ENCODE data around the gene MEX3A.

Gene MEX3A

GRCh38 chr1:156077430-156077760, 4.9 kb downstream of the MEX3A start:
- H3K4me1 ChIP-seq (ENCODE audit: low read length) = no peaks in the 10 kb centered on the region
- TF ChIP-seq EZH2 (optimal IDR thresholded peaks at IDR 0.05; ENCODE audit: low read depth, low read length) (no peak), EZH2phosphoT487 (IDR thresholded peaks at IDR 0.05; ENCODE audit: low read length) (no peak)
- TF ChIP-seq, protein P1, sequence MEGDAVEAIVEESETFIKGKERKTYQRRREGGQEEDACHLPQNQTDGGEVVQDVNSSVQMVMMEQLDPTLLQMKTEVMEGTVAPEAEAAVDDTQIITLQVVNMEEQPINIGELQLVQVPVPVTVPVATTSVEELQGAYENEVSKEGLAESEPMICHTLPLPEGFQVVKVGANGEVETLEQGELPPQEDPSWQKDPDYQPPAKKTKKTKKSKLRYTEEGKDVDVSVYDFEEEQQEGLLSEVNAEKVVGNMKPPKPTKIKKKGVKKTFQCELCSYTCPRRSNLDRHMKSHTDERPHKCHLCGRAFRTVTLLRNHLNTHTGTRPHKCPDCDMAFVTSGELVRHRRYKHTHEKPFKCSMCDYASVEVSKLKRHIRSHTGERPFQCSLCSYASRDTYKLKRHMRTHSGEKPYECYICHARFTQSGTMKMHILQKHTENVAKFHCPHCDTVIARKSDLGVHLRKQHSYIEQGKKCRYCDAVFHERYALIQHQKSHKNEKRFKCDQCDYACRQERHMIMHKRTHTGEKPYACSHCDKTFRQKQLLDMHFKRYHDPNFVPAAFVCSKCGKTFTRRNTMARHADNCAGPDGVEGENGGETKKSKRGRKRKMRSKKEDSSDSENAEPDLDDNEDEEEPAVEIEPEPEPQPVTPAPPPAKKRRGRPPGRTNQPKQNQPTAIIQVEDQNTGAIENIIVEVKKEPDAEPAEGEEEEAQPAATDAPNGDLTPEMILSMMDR (IDR thresholded peaks at IDR 0.05; ENCODE audit: low read length) = no peak
- no peaks in the 10 kb centered on the region for H3F3A ChIP-seq (ENCODE audit: insufficient read depth, low read length)
- no peak overlapping the region for H3K9ac ChIP-seq (ENCODE audit: low read length)
- H3K27me3 ChIP-seq (replicated peaks; ENCODE audit: insufficient read depth, low read length) = peaks cover 43% of the 10 kb centered on the region
- H3K4me3 ChIP-seq (ENCODE audit: low read length) = no peak overlapping the region
- no peak overlapping the region for H3K27ac ChIP-seq (ENCODE audit: low read length)
- H4K20me1 ChIP-seq (ENCODE audit: insufficient read depth, low read length) = no peaks in the 10 kb centered on the region
- no peaks in the 10 kb centered on the region for H3K9me2 ChIP-seq (replicated peaks; ENCODE audit: insufficient read depth, low read length)
- no peaks in the 10 kb centered on the region for H3K36me3 ChIP-seq (replicated peaks; ENCODE audit: insufficient read depth, low read length)
- no peaks in the 10 kb centered on the region for H3K79me2 ChIP-seq (ENCODE audit: low read length)
- H2AFZ ChIP-seq (ENCODE audit: low read length) = no peak overlapping the region
- no peak overlapping the region for H3K4me2 ChIP-seq (ENCODE audit: low read depth, low read length)
- H3K9me3 ChIP-seq (replicated peaks; ENCODE audit: insufficient read depth, low read length) = no peaks in the 10 kb centered on the region
- no peak for DNase-seq

GRCh38 chr1:156076609-156077429, 5.4 kb downstream of the MEX3A start:
- H3K27me3 ChIP-seq (replicated peaks; ENCODE audit: insufficient read depth, low read length) = peaks cover 43% of the 10 kb centered on the region
- H3K9me2 ChIP-seq (replicated peaks; ENCODE audit: insufficient read depth, low read length) = no peaks in the 10 kb centered on the region
- H3K36me3 ChIP-seq (replicated peaks; ENCODE audit: insufficient read depth, low read length) = no peaks in the 10 kb centered on the region
- H4K20me1 ChIP-seq (ENCODE audit: insufficient read depth, low read length) = no peaks in the 10 kb centered on the region
- H3K27ac ChIP-seq (ENCODE audit: low read length) = no peak overlapping the region
- no peak overlapping the region for H3K4me2 ChIP-seq (ENCODE audit: low read depth, low read length)
- TF ChIP-seq EZH2phosphoT487 (IDR thresholded peaks at IDR 0.05; ENCODE audit: low read length) (no peak), EZH2 (optimal IDR thresholded peaks at IDR 0.05; ENCODE audit: low read depth, low read length) (no peak)
- TF ChIP-seq, protein P1 (IDR thresholded peaks at IDR 0.05; ENCODE audit: low read length) = no peak
- no peaks in the 10 kb centered on the region for H3K9me3 ChIP-seq (replicated peaks; ENCODE audit: insufficient read depth, low read length)
- no peak overlapping the region for H3K9ac ChIP-seq (ENCODE audit: low read length)
- no peak overlapping the region for H2AFZ ChIP-seq (ENCODE audit: low read length)
- no peak for DNase-seq
- H3K4me3 ChIP-seq (ENCODE audit: low read length) = no peak overlapping the region
- no peaks in the 10 kb centered on the region for H3K4me1 ChIP-seq (ENCODE audit: low read length)
- no peaks in the 10 kb centered on the region for H3K79me2 ChIP-seq (ENCODE audit: low read length)
- no peaks in the 10 kb centered on the region for H3F3A ChIP-seq (ENCODE audit: insufficient read depth, low read length)

DNA sequence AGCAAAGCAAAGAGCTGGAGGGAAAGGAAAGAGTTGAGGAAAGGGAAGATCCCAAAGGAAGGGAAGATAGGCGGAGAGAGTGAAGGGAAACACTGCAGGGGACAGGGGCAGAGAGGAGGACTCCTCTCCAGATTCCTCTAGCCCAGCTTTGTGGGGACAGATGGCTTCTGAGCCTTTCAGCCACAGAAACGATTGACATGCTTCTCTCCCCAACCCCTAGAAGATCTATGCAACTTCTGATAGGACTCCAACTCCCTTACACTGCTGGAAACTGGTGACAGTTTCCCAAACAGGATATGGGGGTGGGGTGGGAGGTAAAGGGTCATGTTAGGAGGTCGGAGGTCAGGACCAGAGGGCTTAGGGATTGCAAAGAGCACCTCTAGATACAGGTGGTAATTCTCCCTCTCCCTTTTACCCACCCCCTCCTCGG, 6.5 kb downstream of the MEX3A start:
- Histone ChIP-seq H3K4me2 (ENCODE audit: low read depth, low read length) (no peak overlapping the region), H3K27me3 (replicated peaks; ENCODE audit: insufficient read depth, low read length) (peaks cover 35% of the 10 kb centered on the region), H2AFZ (ENCODE audit: low read length) (no peak overlapping the region), H4K20me1 (ENCODE audit: insufficient read depth, low read length) (no peaks in the 10 kb centered on the region), H3K27ac (ENCODE audit: low read length) (no peak overlapping the region), H3K79me2 (ENCODE audit: low read length) (no peaks in the 10 kb centered on the region), H3K4me3 (ENCODE audit: low read length) (no peak overlapping the region), H3F3A (ENCODE audit: insufficient read depth, low read length) (no peaks in the 10 kb centered on the region), H3K4me1 (ENCODE audit: low read length) (no peaks in the 10 kb centered on the region), H3K36me3 (replicated peaks; ENCODE audit: insufficient read depth, low read length) (no peaks in the 10 kb centered on the region), H3K9me3 (replicated peaks; ENCODE audit: insufficient read depth, low read length) (no peaks in the 10 kb centered on the region), H3K9ac (ENCODE audit: low read length) (no peak overlapping the region), H3K9me2 (replicated peaks; ENCODE audit: insufficient read depth, low read length) (no peaks in the 10 kb centered on the region)
- TF ChIP-seq EZH2 (optimal IDR thresholded peaks at IDR 0.05; ENCODE audit: low read depth, low read length) = no peak
- TF ChIP-seq EZH2phosphoT487 (IDR thresholded peaks at IDR 0.05; ENCODE audit: low read length) = no peak
- TF ChIP-seq, protein P1 (IDR thresholded peaks at IDR 0.05; ENCODE audit: low read length) = no peak
- no peak for DNase-seq

Measured in MM.1S (cell line).